Prostate gland (tissue), 2 donors: ENCODE results near the gene ARFGAP3.

Experiments
- CTCF ChIP-seq, 4 experiments: fragments of 200-600 bp in 2 of 4; fragments of 450-650 bp in 2 of 4; sonication (generic) in 2 of 4; IDR thresholded peaks; 1 replicate in 3 of 4; 2 replicates in 1 of 4; pipeline ENCODE4 v1.5.1; 2016 to 2019; ENCODE audit warnings: antibody characterized with exemption in 4 of 4, mild to moderate bottlenecking in 2 of 4, moderate library complexity in 2 of 4
- POLR2A ChIP-seq: fragments of 450-650 bp; IDR thresholded peaks from one replicate; pipeline ENCODE4 v1.6.1; 2016; ENCODE audit warnings: antibody characterized with exemption, mild to moderate bottlenecking
- POLR2AphosphoS5 ChIP-seq: sonication (generic); formaldehyde crosslinking; IDR thresholded peaks from one replicate; pipeline ENCODE4 v1.6.1; 2017; ENCODE audit warnings: antibody characterized with exemption

GRCh38 chr22:42796081-42796480 is 61.0 kb downstream of the ARFGAP3 start:
- TF ChIP-seq CTCF (IDR thresholded peaks at IDR 0.05) (no peak), POLR2AphosphoS5 (no peak), POLR2A (no peak)
